K562 (cell line): ENCODE data around the gene OR11A1. TPM values are rescaled to one million over a fixed set of nuclear protein-coding genes. Genes with fewer than 3 reads are reported as not detected.

Experiments
- ATAC-seq: fragments of 200-7000 bp; cut with Tn5 transposase; 3 replicates; pipeline ENCODE4 v1.9.1; 2020; ENCODE audit warnings: moderate library complexity
- BruUV-seq: library from RNA; stranded (reverse); fragments of 400-500 nt; replicated peaks from 2 replicates; lab custom pipeline; 2021; lab: Mats Ljungman, UMichigan
- CTCF ChIA-PET: fragments of 300-600 bp; formaldehyde crosslinking; extraction: SDS; loops from one replicate; lab custom pipeline; 2021; ENCODE audit warnings: low intra/inter-chr PET ratio; lab: Yijun Ruan, JAX
- POLR2A ChIA-PET: fragments of 300-600, 350-650 bp; sonication (Branson Sonifier 250); formaldehyde crosslinking; extraction: SDS; loops from one replicate; lab custom pipeline; 2021; ENCODE audit warnings: antibody characterized with exemption, inconsistent platforms; lab: Yijun Ruan, JAX
- DNase-seq, 4 experiments: peaks; one replicate each; pipeline versions ENCODE4 v3.0.0 to v3.0.0-alpha.2; 2011 to 2018; ENCODE audit warnings: low spot score in 3 of 4, mixed read lengths in 3 of 4; ENCODE audit errors: extremely low read depth in 1 of 4
- FAIRE-seq: peaks from 2 replicates; lab custom pipeline; 2011; peaks lifted over from hg19 to GRCh38; lab: Jason Lieb, UNC
- H2AFZ ChIP-seq: 2 replicates; pipeline ENCODE4 v1.6.0; 2011; ENCODE audit warnings: low read depth, low read length, control low read depth, inconsistent platforms
- H3K27ac ChIP-seq: fragments of 200-600 bp; 3 replicates; pipeline ENCODE4 v1.8.0; 2011; ENCODE audit warnings: low read depth, mild to moderate bottlenecking, control low read depth, inconsistent platforms, low read length, moderate library complexity, mixed read lengths; ENCODE audit errors: extremely low read depth
- H3K27me3 ChIP-seq, 2 experiments: fragments of 300-600 bp in 1 of 2; 2 replicates in 1 of 2; 3 replicates in 1 of 2; pipeline versions ENCODE4 v1.6.0 to v1.8.0; 2011; ENCODE audit warnings: inconsistent platforms in 2 of 2, low read length in 2 of 2, mild to moderate bottlenecking in 1 of 2, mixed read lengths in 1 of 2, moderate library complexity in 1 of 2; ENCODE audit not compliant: control insufficient read depth in 2 of 2, insufficient read depth in 2 of 2
- H3K36me3 ChIP-seq: fragments of 300-600 bp; 3 replicates; pipeline ENCODE4 v1.8.0; 2011; ENCODE audit warnings: mild to moderate bottlenecking, low read length, inconsistent platforms; ENCODE audit not compliant: control insufficient read depth, insufficient read depth
- H3K4me1 ChIP-seq, 2 experiments: fragments of 200-600 bp in 1 of 2; replicated peaks in 1 of 2; 2 replicates in 1 of 2; 3 replicates in 1 of 2; pipeline versions ENCODE4 v1.5.1 to v1.8.0; 2011; ENCODE audit warnings: inconsistent platforms in 2 of 2, low read length in 2 of 2, mild to moderate bottlenecking in 1 of 2, mixed read lengths in 1 of 2, moderate library complexity in 1 of 2; ENCODE audit not compliant: control insufficient read depth in 2 of 2, insufficient read depth in 2 of 2
- H3K4me2 ChIP-seq: 2 replicates; pipeline ENCODE4 v1.6.1; 2011; ENCODE audit warnings: low read length, control low read depth, inconsistent platforms, mixed read lengths; ENCODE audit not compliant: insufficient read depth
- H3K4me3 ChIP-seq: fragments of 200-600 bp; sonication (generic), shearing (Covaris generic); 2 replicates; pipeline ENCODE4 v1.5.1; 2016; ENCODE audit warnings: control low read depth, inconsistent platforms
- H3K79me2 ChIP-seq: fragments of 200-600 bp; 3 replicates; pipeline ENCODE4 v1.8.0; 2011; ENCODE audit warnings: low read length, inconsistent platforms; ENCODE audit not compliant: control insufficient read depth, insufficient read depth
- H3K9ac ChIP-seq, 2 experiments: 2 replicates each; pipeline versions ENCODE4 v1.6.0 to v1.6.1; 2011; ENCODE audit warnings: low read depth in 2 of 2, low read length in 2 of 2, control low read depth in 1 of 2, inconsistent platforms in 1 of 2, mild to moderate bottlenecking in 1 of 2, mixed read lengths in 1 of 2; ENCODE audit not compliant: insufficient read depth in 1 of 2
- H3K9me1 ChIP-seq: one replicate; pipeline ENCODE4 v1.6.0; 2011; ENCODE audit warnings: inconsistent platforms, mild to moderate bottlenecking, low read length, moderate library complexity; ENCODE audit not compliant: control insufficient read depth, insufficient read depth
- H3K9me3 ChIP-seq: replicated peaks from 2 replicates; pipeline ENCODE4 v1.5.1; 2011; ENCODE audit warnings: low read depth, low read length, inconsistent platforms; ENCODE audit not compliant: control insufficient read depth, insufficient read depth
- H4K20me1 ChIP-seq: replicated peaks from 2 replicates; pipeline ENCODE4 v1.6.1; 2011; ENCODE audit warnings: low read length, inconsistent platforms, mixed read lengths; ENCODE audit not compliant: control insufficient read depth, insufficient read depth
- ARID4B ChIP-seq: sonication (generic); formaldehyde crosslinking; IDR thresholded peaks from 2 replicates; pipeline ENCODE4 v1.8.0; 2022; ENCODE audit warnings: mild to moderate bottlenecking, missing genetic modification reagents
- ETV6 ChIP-seq, 3 experiments: fragments of 150-350 bp in 1 of 3; sonication (generic) in 1 of 3; formaldehyde crosslinking in 1 of 3; IDR thresholded peaks; 2 replicates each; pipeline versions ENCODE4 v1.6.1 to v1.8.0; 2014 to 2022; ENCODE audit warnings: borderline replicate concordance in 2 of 3, low read depth in 2 of 3, antibody characterized with exemption in 1 of 3, low read length in 1 of 3, mild to moderate bottlenecking in 1 of 3, missing genetic modification reagents in 1 of 3
- KLF16 ChIP-seq: IDR thresholded peaks from 2 replicates; pipeline ENCODE4 v1.6.1; 2016; ENCODE audit warnings: antibody characterized with exemption
- NCOA2 ChIP-seq, 2 experiments: fragments of 450-650 bp; IDR thresholded peaks; 2 replicates each; pipeline ENCODE4 v1.6.1; 2018; ENCODE audit warnings: mild to moderate bottlenecking in 2 of 2, moderate library complexity in 1 of 2; ENCODE audit not compliant: partially characterized antibody in 2 of 2
- SIRT6 ChIP-seq: IDR thresholded peaks from one replicate; pipeline ENCODE4 v1.6.1; 2012; ENCODE audit warnings: low read depth, mild to moderate bottlenecking, control low read depth, inconsistent platforms, low read length, moderate library complexity
- ZKSCAN3 ChIP-seq: fragments of 250-450 bp; sonication (Bioruptor Pico); IDR thresholded peaks from 2 replicates; pipeline ENCODE4 v1.4.0; 2020
- ZNF644 ChIP-seq: fragments of 200-800 bp; sonication (Bioruptor generic); IDR thresholded peaks from 2 replicates; pipeline ENCODE4 v1.6.1; 2016; ENCODE audit warnings: low read depth, missing genetic modification characterization, missing compliant biosample characterization
- in situ Hi-C: fragments of 300-500 bp; cut with MboI; formaldehyde crosslinking; loops from 4 replicates; pipeline ENCODE4 v1.15.0; 2018; ENCODE audit warnings: inconsistent platforms, mixed read lengths
- intact Hi-C: fragments of 100-400 bp; cut with micrococcal nuclease; formaldehyde crosslinking; loops from 2 replicates; pipeline ENCODE4 v1.14.2; 2022
- polyA plus RNA-seq, 8 experiments: library from polyadenylated mRNA; depleted of rRNA in 4 of 8; stranded (reverse) in 5 of 8; unstranded in 3 of 8; fragments of >200 nt; fragmentation: Nextera tagmentation in 2 of 8; fragmentation: Illumina TruSeq in 1 of 8; extraction: Ambion mirVana in 2 of 8; extraction: Trizol in 1 of 8; gene quantifications; 2 replicates each; pipeline versions ENCODE4 v1.2.1 to v1.2.3, GENCODE V29; 2011 to 2014; ENCODE audit warnings: inconsistent platforms in 1 of 8, missing spikeins in 1 of 8
- total RNA-seq, 7 experiments: library from RNA; depleted of rRNA in 6 of 7; stranded (reverse); fragments of >200 nt in 6 of 7; fragmentation: Illumina TruSeq in 2 of 7; extraction: Trizol in 2 of 7; gene quantifications; 2 replicates each; pipeline versions ENCODE4 v1.2.1 to v1.2.3, GENCODE V29; 2011 to 2021; ENCODE audit warnings: low replicate concordance in 1 of 7
- TF ChIP-seq, protein P1 (sequence below): fragments of 250-450 bp; sonication (Bioruptor Pico); IDR thresholded peaks from 2 replicates; pipeline ENCODE4 v1.4.0; 2020; ENCODE audit warnings: mild to moderate bottlenecking, moderate library complexity, borderline replicate concordance

The OR11A1 gene
- total and polyA plus RNA-seq, 9 of the 15 experiments (the other 6 are each of a cell fraction or from before 2014, with no cell fraction given) = not detected

- FAIRE-seq = no peak
- CTCF ChIA-PET = no interaction called here
- Histone ChIP-seq H3K4me1 (no peaks in the 10 kb centered on the region), H3K9me1 (no peaks in the 10 kb centered on the region), H3K9ac (no peak within 1 kb of the TSS), H2AFZ (no peak within 1 kb of the TSS), H3K79me2 (no peaks in the 10 kb centered on the region), H3K27me3 (peaks cover 2 to 12% of the 10 kb centered on the region in 2 experiments; a peak in 2 of 5 replicates), H3K4me3 (no peak within 1 kb of the TSS), H4K20me1 (no peaks in the 10 kb centered on the region), H3K27ac (no peak within 1 kb of the TSS)
- POLR2A ChIA-PET = interaction anchor here (1.2 kb wide), 1 partner anchor 15 kb away, joined by 3 read pairs; no protein-coding TSS in a partner anchor
- no TSS peak for BruUV-seq
- no peak for DNase-seq
- in situ Hi-C loops (no loop called here), intact Hi-C loops (no loop called here)
- no peak for ATAC-seq
- TF ChIP-seq KLF16 (no peak), ETV6 (IDR thresholded peaks at IDR 0.05; ENCODE audit: borderline replicate concordance in 1 of 2, low read depth in 2 of 2, low read length in 1 of 2) (no peak), ETV6 (CRISPR knock-in tag; IDR thresholded peaks at IDR 0.05; ENCODE audit: borderline replicate concordance) (no peak), ZKSCAN3 (no peak), NCOA2 (IDR thresholded peaks at IDR 0.05; ENCODE audit: partially characterized antibody in 2 of 2) (no peak), SIRT6 (no peak), ZNF644 (no peak), ARID4B (CRISPR knock-in tag) (no peak)
- TF ChIP-seq, protein P1, sequence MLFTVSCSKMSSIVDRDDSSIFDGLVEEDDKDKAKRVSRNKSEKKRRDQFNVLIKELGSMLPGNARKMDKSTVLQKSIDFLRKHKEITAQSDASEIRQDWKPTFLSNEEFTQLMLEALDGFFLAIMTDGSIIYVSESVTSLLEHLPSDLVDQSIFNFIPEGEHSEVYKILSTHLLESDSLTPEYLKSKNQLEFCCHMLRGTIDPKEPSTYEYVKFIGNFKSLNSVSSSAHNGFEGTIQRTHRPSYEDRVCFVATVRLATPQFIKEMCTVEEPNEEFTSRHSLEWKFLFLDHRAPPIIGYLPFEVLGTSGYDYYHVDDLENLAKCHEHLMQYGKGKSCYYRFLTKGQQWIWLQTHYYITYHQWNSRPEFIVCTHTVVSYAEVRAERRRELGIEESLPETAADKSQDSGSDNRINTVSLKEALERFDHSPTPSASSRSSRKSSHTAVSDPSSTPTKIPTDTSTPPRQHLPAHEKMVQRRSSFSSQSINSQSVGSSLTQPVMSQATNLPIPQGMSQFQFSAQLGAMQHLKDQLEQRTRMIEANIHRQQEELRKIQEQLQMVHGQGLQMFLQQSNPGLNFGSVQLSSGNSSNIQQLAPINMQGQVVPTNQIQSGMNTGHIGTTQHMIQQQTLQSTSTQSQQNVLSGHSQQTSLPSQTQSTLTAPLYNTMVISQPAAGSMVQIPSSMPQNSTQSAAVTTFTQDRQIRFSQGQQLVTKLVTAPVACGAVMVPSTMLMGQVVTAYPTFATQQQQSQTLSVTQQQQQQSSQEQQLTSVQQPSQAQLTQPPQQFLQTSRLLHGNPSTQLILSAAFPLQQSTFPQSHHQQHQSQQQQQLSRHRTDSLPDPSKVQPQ = no peak
- TF ChIP-seq, all 486 proteins: peak for 0
- H3K36me3 ChIP-seq = no peaks in the 10 kb centered on the region
- H3K9me3 ChIP-seq = no peaks in the 10 kb centered on the region
- H3K4me2 ChIP-seq = no peak within 1 kb of the TSS
Observed at GRCh38 chr6:29395331-29395730, 61.5 kb downstream of the OR11A1 start, which contains the start of gene OR12D2. Gene OR12D2 (plus strand): TSS chr6:29395631. CDS start chr6:29396700, 1,069 bp downstream.
